ENCODE results near the gene GPR161.
A peak's percentile ranks its signal among the peaks of the same experiment; 100 is the strongest.

Gene GPR161

GRCh38 chr1:168146626-168147025 is 9.9 kb upstream of the GPR161 start:
- no peak for DNase-seq

- DNase-seq: no peak
Observed at GRCh38 chr1:168146160-168146539, 9.4 kb upstream of the GPR161 start.

- DNase-seq: peak; percentile 76
Observed at GRCh38 chr1:168145184-168146159, 8.7 kb upstream of the GPR161 start.

GRCh38 chr1:168141871-168142385 is 5.2 kb upstream of the GPR161 start:
- DNase-seq: no peak

GRCh38 chr1:168139070-168139469 is 2.3 kb upstream of the GPR161 start:
- no peak for DNase-seq

- DNase-seq: peak; percentile 51
Observed at GRCh38 chr1:168138134-168138533, 1.4 kb upstream of the GPR161 start.

GRCh38 chr1:168137515-168137821 is 738 bp upstream of the GPR161 start:
- no peak for DNase-seq

GRCh38 chr1:168135921-168136708 is 615 bp downstream of the GPR161 start:
- DNase-seq: peak; percentile 14

- DNase-seq: no peak
Observed at GRCh38 chr1:168135116-168135920, 1.4 kb downstream of the GPR161 start.

- DNase-seq: no peak
Observed at GRCh38 chr1:168134642-168135041, 2.1 kb downstream of the GPR161 start.

- DNase-seq: no peak
Observed at GRCh38 chr1:168134132-168134531, 2.6 kb downstream of the GPR161 start.

GRCh38 chr1:168129933-168130332 is 6.8 kb downstream of the GPR161 start:
- DNase-seq: no peak

GRCh38 chr1:168127503-168127902 is 9.2 kb downstream of the GPR161 start:
- no peak for DNase-seq

- no peak for DNase-seq
Observed at GRCh38 chr1:168125051-168125450, 11.7 kb downstream of the GPR161 start.

GRCh38 chr1:168121401-168122011 is 15.2 kb downstream of the GPR161 start:
- DNase-seq: peak; percentile 60

GRCh38 chr1:168119750-168120149 is 17.0 kb downstream of the GPR161 start:
- no peak for DNase-seq

- no peak for DNase-seq
Observed at GRCh38 chr1:168116327-168116799, 20.4 kb downstream of the GPR161 start.

GRCh38 chr1:168114845-168115244 is 21.9 kb downstream of the GPR161 start:
- no peak for DNase-seq

- DNase-seq: peak; percentile 40
Observed at GRCh38 chr1:168112673-168113305, 23.9 kb downstream of the GPR161 start.

- peak; percentile 54 for DNase-seq
Observed at GRCh38 chr1:168110896-168111545, 25.7 kb downstream of the GPR161 start.

- no peak for DNase-seq
Observed at GRCh38 chr1:168106274-168106673, 30.5 kb downstream of the GPR161 start.

Measured in HCEC 1CT (cell line).